Activated T-cell treated with anti-CD3 and anti-CD28 coated beads, Interleukin-2, amount 50 U/mL, for 72 hours (primary cell): Measurements from ENCODE around the gene PSIP1. TPM values are rescaled to one million over a fixed set of nuclear protein-coding genes. Genes with fewer than 3 reads are reported as not detected.
A peak's percentile ranks its signal among the peaks of the same experiment; 100 is the strongest.

Experiments
- ATAC-seq, 2 donors: fragments of 150-1000 bp; cut with Tn5 transposase; replicated peaks in 1 of 2; 2 replicates each; pipeline ENCODE4 v1.10.0; 2021; ENCODE audit warnings: moderate library complexity in 2 of 2, mild to moderate bottlenecking in 1 of 2
- DNase-seq, 2 donors: peaks; one replicate each; pipeline ENCODE4 v3.0.0; 2021 to 2022; ENCODE audit warnings: mixed read lengths in 1 of 2
- H3K27ac Mint-ChIP-seq: one replicate; pipeline ENCODE4 v1.8.0; 2022; ENCODE audit warnings: mild to moderate bottlenecking, moderate library complexity, mixed read lengths
- H3K27me3 Mint-ChIP-seq: one replicate; pipeline ENCODE4 v1.8.0; 2022; ENCODE audit warnings: low read depth, mixed read lengths
- H3K36me3 Mint-ChIP-seq, 2 donors: one replicate each; pipeline ENCODE4 v1.8.0; 2022; ENCODE audit warnings: mixed read lengths in 2 of 2, mild to moderate bottlenecking in 1 of 2; ENCODE audit not compliant: insufficient read depth in 2 of 2
- H3K4me1 Mint-ChIP-seq: one replicate; pipeline ENCODE4 v1.8.0; 2022; ENCODE audit warnings: low read depth, mixed read lengths
- H3K4me3 Mint-ChIP-seq, 2 donors: one replicate each; pipeline ENCODE4 v1.8.0; 2022; ENCODE audit warnings: mild to moderate bottlenecking in 2 of 2, mixed read lengths in 2 of 2, moderate library complexity in 2 of 2
- H3K9me3 Mint-ChIP-seq, 2 donors: one replicate each; pipeline ENCODE4 v1.8.0; 2022; ENCODE audit warnings: mixed read lengths in 2 of 2
- total RNA-seq, 2 donors: library from RNA; stranded (reverse); gene quantifications; one replicate each; pipeline ENCODE4 v1.2.3, GENCODE V29; 2022

The PSIP1 gene
- total RNA-seq, 2 donors from 2014 or later: 141 to 165 TPM

DNA sequence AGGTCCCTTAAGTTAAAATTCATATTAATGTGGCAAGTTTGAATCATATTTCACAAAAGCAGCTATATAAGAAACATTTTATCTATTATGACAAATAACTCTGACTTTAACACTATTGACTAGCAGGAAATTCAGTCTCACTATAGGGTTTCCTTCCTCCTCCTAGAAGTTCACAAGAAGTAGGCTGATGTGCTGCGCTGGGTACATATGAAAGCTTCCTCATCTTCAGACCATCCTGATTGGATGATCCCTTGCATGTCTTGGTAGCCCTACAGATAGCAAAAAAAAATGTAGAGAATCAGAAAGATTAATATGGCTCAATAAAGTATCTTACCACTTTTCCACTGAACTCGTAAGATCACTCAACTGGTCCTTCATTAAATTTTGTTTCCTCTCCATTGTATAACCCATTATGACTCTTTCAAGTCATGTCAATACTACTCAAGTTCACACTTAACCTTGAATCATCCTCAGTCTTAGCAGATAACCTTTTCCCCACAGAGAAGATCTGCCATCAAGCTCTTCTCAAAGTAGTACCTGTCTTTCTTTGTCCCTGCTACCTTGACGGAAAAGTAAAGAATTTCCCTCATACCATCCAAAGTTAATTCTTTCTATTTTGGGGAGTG lies 11.5 kb upstream of the PSIP1 start:
- H3K9me3 Mint-ChIP-seq: no peaks in the 10 kb centered on the region
- DNase-seq: no peak
- H3K27me3 Mint-ChIP-seq: no peaks in the 10 kb centered on the region
- H3K36me3 Mint-ChIP-seq: no peaks in the 10 kb centered on the region
- peak overlapping the region in 1 of 2 donors; percentile 15 for H3K4me3 Mint-ChIP-seq
- H3K27ac Mint-ChIP-seq: no peak overlapping the region
- peaks cover 11% of the 10 kb centered on the region for H3K4me1 Mint-ChIP-seq
- peak; percentile 52 to 79 for ATAC-seq

DNA sequence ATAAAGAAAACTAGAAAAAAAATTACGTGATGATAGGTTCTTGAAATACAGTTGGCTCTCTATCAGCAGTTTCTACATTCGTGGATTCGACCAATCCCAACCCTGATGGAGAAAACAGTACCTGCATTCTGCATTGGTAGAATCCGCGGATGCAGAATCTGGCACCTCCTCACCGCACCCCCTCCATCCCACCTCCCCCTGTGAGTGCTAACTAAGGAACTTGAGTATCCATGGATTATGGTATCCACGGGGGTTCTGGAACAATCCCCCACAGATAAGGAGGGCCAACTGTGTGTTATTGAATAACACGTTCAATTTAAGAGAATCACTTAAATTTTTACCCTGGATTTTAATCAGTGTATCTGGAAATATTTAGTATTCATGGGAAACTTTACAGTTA lies 10.5 kb upstream of the PSIP1 start:
- Mint-ChIP-seq H3K27ac (no peak overlapping the region), H3K36me3 (no peaks in the 10 kb centered on the region), H3K4me1 (peaks cover 11% of the 10 kb centered on the region), H3K9me3 (no peaks in the 10 kb centered on the region), H3K4me3 (no peak overlapping the region), H3K27me3 (no peaks in the 10 kb centered on the region)
- ATAC-seq: no peak
- DNase-seq: no peak

DNA sequence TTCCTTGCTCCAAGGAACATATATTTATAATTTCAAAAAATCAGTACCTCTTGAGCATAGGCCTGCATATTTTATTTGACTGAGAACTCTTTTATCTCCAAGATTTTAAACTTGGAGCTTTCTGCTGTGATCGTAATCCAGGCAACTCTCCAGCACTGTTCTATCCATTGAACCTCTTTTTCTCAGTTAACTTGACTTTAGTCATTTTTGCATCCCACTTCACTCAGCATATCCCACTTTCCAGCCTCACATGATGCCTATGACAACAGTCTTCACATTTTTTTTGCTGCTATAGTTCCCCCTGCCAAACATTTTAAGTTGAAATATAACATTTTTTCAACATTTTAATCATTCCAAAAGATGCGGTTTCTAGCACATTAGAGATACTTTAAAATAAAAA lies 9.1 kb upstream of the PSIP1 start:
- DNase-seq (no peak), ATAC-seq (no peak)
- H3K9me3 Mint-ChIP-seq: no peaks in the 10 kb centered on the region
- peaks cover 11% of the 10 kb centered on the region for H3K4me1 Mint-ChIP-seq
- H3K36me3 Mint-ChIP-seq: no peaks in the 10 kb centered on the region
- no peak overlapping the region for H3K4me3 Mint-ChIP-seq
- H3K27me3 Mint-ChIP-seq: no peaks in the 10 kb centered on the region
- no peak overlapping the region for H3K27ac Mint-ChIP-seq

DNA sequence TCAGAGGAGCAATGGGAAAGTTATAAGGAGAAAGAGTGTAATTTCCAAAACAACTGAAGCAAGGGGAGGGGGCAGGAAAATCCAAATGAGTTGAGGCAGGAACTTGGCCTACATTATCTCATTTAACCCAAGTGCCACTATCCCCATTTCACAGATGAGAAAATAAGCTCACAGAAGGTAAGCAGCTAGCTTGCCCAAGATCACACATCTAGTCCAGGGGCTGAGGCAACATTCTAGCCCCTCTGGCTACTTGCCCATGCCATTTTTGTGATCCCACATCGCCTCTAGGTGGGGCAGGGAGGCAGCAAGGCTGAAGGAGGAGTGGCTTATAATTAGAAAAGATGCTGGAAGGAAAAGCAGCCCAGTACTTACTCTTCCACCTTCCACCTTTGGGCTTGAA lies 2.6 kb upstream of the PSIP1 start:
- Mint-ChIP-seq H3K27ac (no peak overlapping the region), H3K36me3 (peaks cover 10 to 14% of the 10 kb centered on the region in 2 donors), H3K9me3 (no peaks in the 10 kb centered on the region), H3K4me1 (peaks cover 44% of the 10 kb centered on the region), H3K27me3 (no peaks in the 10 kb centered on the region), H3K4me3 (no peak overlapping the region)
- no peak for ATAC-seq
- peak; percentile 19 to 20 for DNase-seq

DNA sequence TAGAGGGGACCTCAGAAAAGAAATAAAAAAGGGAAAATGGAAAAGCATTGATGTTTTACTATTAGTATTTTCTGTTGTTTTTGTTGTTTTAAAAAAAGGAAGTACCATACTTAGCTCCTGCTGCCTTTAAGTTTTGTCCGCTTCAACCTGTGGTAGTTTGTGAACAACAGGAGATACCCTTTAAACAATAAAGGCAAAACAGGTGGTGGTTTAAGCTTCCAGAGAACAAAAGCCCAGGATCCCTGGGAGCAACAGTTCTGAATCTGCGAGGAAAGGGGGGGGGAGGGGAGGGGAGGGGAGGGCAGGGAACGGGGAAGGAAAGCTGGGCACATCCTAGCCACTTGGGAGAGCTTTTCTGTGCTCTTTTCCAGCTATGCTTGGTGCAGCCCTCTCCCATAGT lies 2.1 kb upstream of the PSIP1 start:
- no peak overlapping the region for H3K27ac Mint-ChIP-seq
- H3K27me3 Mint-ChIP-seq: no peaks in the 10 kb centered on the region
- DNase-seq (no peak), ATAC-seq (no peak)
- H3K36me3 Mint-ChIP-seq: peaks cover 10 to 19% of the 10 kb centered on the region in 2 donors
- H3K9me3 Mint-ChIP-seq: no peaks in the 10 kb centered on the region
- peaks cover 48% of the 10 kb centered on the region for H3K4me1 Mint-ChIP-seq
- H3K4me3 Mint-ChIP-seq: no peak overlapping the region

DNA sequence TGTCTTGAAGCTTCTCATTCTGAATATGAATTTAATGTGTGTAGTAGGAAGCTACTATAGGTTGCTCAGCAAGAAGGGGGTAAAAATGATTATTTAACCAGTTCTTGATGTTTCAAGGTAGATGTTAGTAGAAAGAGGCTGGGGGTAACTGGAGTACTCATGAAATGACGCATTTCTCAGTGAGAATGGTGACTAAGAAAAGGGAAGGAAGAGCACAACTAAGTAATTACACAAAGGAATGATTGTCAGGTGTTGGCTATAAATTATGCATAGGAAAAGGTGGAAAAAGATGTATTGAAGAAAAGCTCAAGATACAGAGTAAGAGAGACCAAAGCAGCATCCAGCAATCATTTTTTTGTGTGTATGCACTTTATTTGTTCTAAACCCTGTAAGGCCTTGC lies 1.4 kb upstream of the PSIP1 start:
- ATAC-seq (no peak), DNase-seq (no peak)
- H3K4me3 Mint-ChIP-seq: peak overlapping the region; percentile 7 to 8
- peak overlapping the region; percentile 74 for H3K27ac Mint-ChIP-seq
- H3K36me3 Mint-ChIP-seq: peaks cover 10 to 20% of the 10 kb centered on the region in 2 donors
- H3K9me3 Mint-ChIP-seq: no peaks in the 10 kb centered on the region
- H3K4me1 Mint-ChIP-seq: peaks cover 49% of the 10 kb centered on the region
- H3K27me3 Mint-ChIP-seq: no peaks in the 10 kb centered on the region

DNA sequence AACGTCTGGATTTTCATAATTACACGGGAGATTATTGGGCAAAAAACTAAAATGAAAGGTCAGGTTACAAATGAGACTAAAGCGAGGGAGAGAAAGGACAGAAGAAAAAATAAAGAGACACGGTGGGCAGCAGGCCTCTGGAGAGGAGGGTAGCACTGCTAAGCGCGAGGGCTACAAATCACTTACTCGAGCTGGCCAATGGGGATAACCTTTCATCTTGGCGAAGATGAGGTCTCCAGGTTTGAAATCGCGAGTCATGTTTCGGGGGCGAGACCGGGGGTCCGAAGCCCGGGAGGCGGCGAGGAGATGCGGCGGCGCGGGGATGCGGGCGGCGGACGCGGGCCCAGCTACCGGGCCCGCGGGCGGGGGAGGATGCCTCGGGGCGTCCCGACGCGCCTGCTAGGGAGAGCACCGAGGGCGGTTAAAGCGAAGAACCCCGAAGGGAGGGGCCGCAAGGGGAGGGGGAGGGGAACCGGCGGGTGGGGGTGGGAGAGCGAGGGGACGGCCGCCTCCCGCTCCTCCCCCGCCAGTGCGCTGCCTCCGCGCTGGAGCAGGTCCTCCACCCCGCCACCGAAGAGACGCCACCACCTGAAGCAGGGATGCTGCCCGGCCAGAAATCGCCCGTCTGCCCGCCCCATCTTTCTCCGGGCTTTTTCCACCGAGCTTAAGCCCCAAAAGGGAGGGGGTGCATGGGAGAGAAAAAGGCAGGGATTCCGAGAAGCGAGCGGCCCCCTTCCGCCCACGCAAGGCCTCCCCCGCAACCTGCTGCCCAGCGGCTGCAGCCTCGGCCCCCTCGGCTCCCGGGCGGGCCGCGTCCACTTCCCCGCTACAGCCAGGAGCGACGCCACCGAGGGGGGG lies 610 bp downstream of the PSIP1 start:
- ATAC-seq: peak; percentile 49 to 56
- H3K27ac Mint-ChIP-seq: peak overlapping the region; percentile 95
- DNase-seq: peak; percentile 64 to 68
- H3K27me3 Mint-ChIP-seq: no peaks in the 10 kb centered on the region
- H3K9me3 Mint-ChIP-seq: no peaks in the 10 kb centered on the region
- peaks cover 66% of the 10 kb centered on the region for H3K4me1 Mint-ChIP-seq
- H3K36me3 Mint-ChIP-seq: peaks cover 13 to 33% of the 10 kb centered on the region in 2 donors
- H3K4me3 Mint-ChIP-seq: peak overlapping the region; percentile 85 to 92

DNA sequence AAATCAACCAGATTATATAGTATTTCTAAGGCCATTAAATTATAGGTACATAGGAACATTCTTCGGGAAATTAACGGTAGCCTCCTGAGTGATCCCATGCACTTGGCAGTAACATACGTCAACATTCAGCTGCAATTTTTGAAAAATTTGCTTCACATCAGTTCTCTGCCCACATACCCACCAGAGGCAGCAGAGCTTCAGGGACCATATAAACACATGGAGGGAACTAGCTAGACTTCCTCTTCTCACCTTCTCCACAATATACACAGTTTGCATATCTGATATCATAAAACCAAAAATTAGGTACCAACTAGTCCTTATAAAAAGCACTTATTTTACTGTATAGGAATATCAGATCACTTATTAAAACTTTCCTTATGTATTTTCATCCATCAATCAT lies 4.8 kb downstream of the PSIP1 start:
- Mint-ChIP-seq H3K9me3 (no peaks in the 10 kb centered on the region), H3K4me1 (peaks cover 59% of the 10 kb centered on the region), H3K27ac (peak overlapping the region; percentile 28), H3K4me3 (peak overlapping the region in 1 of 2 donors; percentile 18), H3K36me3 (peaks cover 17 to 46% of the 10 kb centered on the region in 2 donors), H3K27me3 (no peaks in the 10 kb centered on the region)
- no peak for DNase-seq
- ATAC-seq: no peak

DNA sequence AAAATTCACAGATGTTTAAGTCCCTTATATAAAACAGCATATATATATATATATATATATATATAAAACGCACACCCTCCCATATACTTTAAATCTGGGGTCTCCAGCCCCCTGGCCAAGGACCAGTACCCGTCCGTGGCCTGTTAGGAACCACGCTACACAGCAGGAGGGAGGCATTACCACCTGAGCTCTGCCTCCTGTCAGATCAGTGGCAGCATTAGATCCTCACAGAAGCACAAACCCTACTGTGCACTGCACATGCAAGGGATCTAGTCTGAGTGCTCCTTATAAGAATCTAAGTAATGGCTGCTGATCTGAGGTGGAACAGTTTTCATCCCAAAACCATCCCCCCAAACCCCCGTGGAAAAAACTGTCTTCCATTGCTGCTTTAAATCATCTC lies 9.0 kb downstream of the PSIP1 start:
- ATAC-seq (no peak), DNase-seq (no peak)
- Mint-ChIP-seq H3K27ac (peak overlapping the region; percentile 62), H3K4me3 (peak overlapping the region in 1 of 2 donors; percentile 37), H3K4me1 (peaks cover 64% of the 10 kb centered on the region), H3K9me3 (no peaks in the 10 kb centered on the region), H3K27me3 (no peaks in the 10 kb centered on the region), H3K36me3 (peaks cover 10 to 33% of the 10 kb centered on the region in 2 donors)

DNA sequence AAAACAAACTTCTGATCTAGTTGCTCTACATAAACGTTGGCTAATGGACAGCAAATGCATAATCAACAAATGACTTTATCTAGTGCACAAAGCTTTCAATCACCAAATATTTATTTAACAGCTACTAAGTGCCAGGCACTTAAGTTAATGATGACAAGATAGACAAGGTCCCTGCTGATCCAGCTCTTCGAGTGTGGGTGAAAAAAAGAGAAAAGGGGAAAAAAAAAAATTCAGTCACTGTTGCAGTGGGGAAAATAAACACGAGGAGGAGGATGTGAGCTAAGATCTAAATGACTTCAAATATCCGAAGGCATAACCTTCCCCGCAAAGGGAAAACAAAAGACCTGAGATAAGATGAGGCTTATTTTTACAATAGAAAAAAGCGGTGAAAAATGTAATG lies 9.6 kb downstream of the PSIP1 start:
- ATAC-seq (no peak), DNase-seq (no peak)
- Mint-ChIP-seq H3K27me3 (no peaks in the 10 kb centered on the region), H3K9me3 (no peaks in the 10 kb centered on the region), H3K4me3 (peak overlapping the region in 1 of 2 donors; percentile 36), H3K36me3 (peaks cover 10 to 29% of the 10 kb centered on the region in 2 donors), H3K4me1 (peaks cover 63% of the 10 kb centered on the region), H3K27ac (peak overlapping the region; percentile 72)

DNA sequence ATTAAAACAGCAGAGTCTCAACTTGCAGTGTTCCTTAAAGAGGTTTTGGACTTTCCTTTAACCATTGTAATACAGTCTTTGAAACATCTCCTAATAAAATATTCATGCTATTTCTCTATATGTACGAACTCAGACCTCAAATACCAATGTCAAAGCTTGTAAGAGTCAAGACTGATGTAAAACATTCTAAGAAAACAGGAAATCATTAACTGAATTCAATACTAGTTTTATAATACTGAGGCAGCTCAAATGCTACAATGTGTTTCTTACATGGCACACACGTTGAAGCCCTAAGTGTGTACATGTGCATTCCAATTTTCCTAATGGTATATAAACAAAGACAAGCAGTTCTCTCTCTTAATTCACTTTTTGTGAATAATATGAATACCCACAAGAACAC lies 11.6 kb downstream of the PSIP1 start:
- ATAC-seq: no peak
- Mint-ChIP-seq H3K27me3 (no peaks in the 10 kb centered on the region), H3K27ac (peak overlapping the region; percentile 65), H3K4me3 (peak overlapping the region in 1 of 2 donors; percentile 52), H3K4me1 (peaks cover 62% of the 10 kb centered on the region), H3K9me3 (no peaks in the 10 kb centered on the region), H3K36me3 (peaks cover 7 to 24% of the 10 kb centered on the region in 2 donors)
- DNase-seq: no peak

DNA sequence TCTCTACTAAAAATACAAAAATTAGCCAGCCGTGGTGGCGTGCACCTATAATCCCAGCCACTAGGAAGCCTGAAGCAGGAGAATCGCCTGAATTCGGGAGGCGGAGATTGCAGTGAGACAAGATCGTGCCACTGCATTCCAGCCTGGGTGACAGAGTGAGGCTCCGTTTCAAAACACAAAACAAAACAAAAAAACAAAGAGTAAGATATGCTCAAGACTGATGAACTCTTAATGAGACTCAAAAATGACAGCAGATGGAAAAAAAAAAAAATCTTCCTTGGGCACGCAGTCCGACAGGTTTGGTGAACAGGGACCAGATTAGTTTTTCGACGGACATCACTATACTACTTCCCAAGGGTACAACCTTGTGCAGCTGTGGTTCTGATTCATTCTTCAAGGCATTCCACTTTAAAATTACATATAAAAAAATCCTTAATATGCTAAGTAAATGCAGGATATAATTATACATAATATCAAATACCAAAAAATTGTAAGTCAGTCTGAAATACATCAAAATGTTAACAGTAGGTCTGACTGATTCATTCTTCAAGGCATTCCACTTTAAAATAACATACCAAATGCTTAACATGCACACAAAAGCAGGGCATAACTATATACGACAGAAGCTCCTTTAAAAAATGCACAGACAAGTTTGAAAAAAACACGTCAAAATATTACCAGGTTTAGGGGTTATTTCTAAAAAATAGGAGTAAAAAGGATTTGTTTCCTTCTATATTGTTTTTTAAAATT lies 12.3 kb downstream of the PSIP1 start:
- Mint-ChIP-seq H3K36me3 (peaks cover 8 to 27% of the 10 kb centered on the region in 2 donors), H3K4me3 (no peak overlapping the region), H3K4me1 (peaks cover 63% of the 10 kb centered on the region), H3K9me3 (peaks cover 0 to under 1% of the 10 kb centered on the region in 2 donors), H3K27me3 (no peaks in the 10 kb centered on the region), H3K27ac (peak overlapping the region; percentile 60)
- DNase-seq (no peak), ATAC-seq (no peak)
